Type B pancreatic cell (in vitro differentiated cells): ENCODE measurements around the gene MMP2. TPM values are rescaled to one million over a fixed set of nuclear protein-coding genes. Genes with fewer than 3 reads are reported as not detected.

Source experiments
- DNase-seq: peaks from one replicate; pipeline ENCODE4 v3.0.0; 2021; ENCODE audit warnings: mixed read lengths; ENCODE audit not compliant: unreplicated experiment; ENCODE audit errors: extremely low spot score
- H3K27ac Mint-ChIP-seq: 2 replicates; pipeline ENCODE4 v1.8.0; 2021; ENCODE audit warnings: mild to moderate bottlenecking, mixed read lengths
- H3K27me3 Mint-ChIP-seq: 2 replicates; pipeline ENCODE4 v1.8.0; 2021; ENCODE audit warnings: mixed read lengths
- H3K36me3 Mint-ChIP-seq: 2 replicates; pipeline ENCODE4 v1.8.0; 2021; ENCODE audit warnings: mixed read lengths
- H3K4me1 Mint-ChIP-seq: one replicate; pipeline ENCODE4 v1.8.0; 2021; ENCODE audit warnings: mixed read lengths; ENCODE audit not compliant: unreplicated experiment
- H3K4me3 Mint-ChIP-seq: 2 replicates; pipeline ENCODE4 v1.8.0; 2021; ENCODE audit warnings: mild to moderate bottlenecking, mixed read lengths
- H3K9me3 Mint-ChIP-seq: 2 replicates; pipeline ENCODE4 v1.8.0; 2021; ENCODE audit warnings: mixed read lengths
- CTCF ChIP-seq: fragments of 200-600 bp; sonication (generic); conservative IDR thresholded peaks from 2 replicates; pipeline ENCODE4 v1.5.0; 2021; ENCODE audit warnings: antibody characterized with exemption, mild to moderate bottlenecking
- total RNA-seq: library from RNA; stranded (reverse); gene quantifications from 2 replicates; pipeline ENCODE4 v1.2.1, GENCODE V29; 2021; ENCODE audit warnings: low replicate concordance

MMP2 gene
- total RNA-seq, 1 donor from 2014 or later, result 106 TPM

GRCh38 chr16:55444754-55445485 lies 34.1 kb upstream of the MMP2 start:
- no peak for DNase-seq
- TF ChIP-seq CTCF, result no peak
- Mint-ChIP-seq H3K27me3 (peaks cover 10% of the 10 kb centered on the region), H3K4me3 (no peak overlapping the region), H3K27ac (no peak overlapping the region), H3K4me1 (peaks cover 11% of the 10 kb centered on the region), H3K36me3 (no peaks in the 10 kb centered on the region), H3K9me3 (no peaks in the 10 kb centered on the region)

- Mint-ChIP-seq H3K9me3 (no peaks in the 10 kb centered on the region), H3K4me1 (peaks cover 11% of the 10 kb centered on the region), H3K27ac (no peak overlapping the region), H3K36me3 (no peaks in the 10 kb centered on the region), H3K4me3 (no peak overlapping the region), H3K27me3 (peaks cover 3% of the 10 kb centered on the region)
- DNase-seq, result no peak
- TF ChIP-seq CTCF, result no peak
Observed at GRCh38 chr16:55447231-55447630, 31.8 kb upstream of the MMP2 start.

- no peak for TF ChIP-seq CTCF
Observed at GRCh38 chr16:55452996-55453395, 26.0 kb upstream of the MMP2 start.

GRCh38 chr16:55453909-55454308 lies 25.1 kb upstream of the MMP2 start:
- peaks cover 7% of the 10 kb centered on the region for H3K27me3 Mint-ChIP-seq
- DNase-seq, result no peak
- no peaks in the 10 kb centered on the region for H3K36me3 Mint-ChIP-seq
- H3K4me1 Mint-ChIP-seq, result no peaks in the 10 kb centered on the region
- H3K4me3 Mint-ChIP-seq, result no peak overlapping the region
- no peak for TF ChIP-seq CTCF
- no peak overlapping the region for H3K27ac Mint-ChIP-seq
- H3K9me3 Mint-ChIP-seq, result peaks cover 5% of the 10 kb centered on the region

More at GRCh38 chr16:55452996-55453395, 26.0 kb upstream of the MMP2 start:
- Mint-ChIP-seq H3K27me3 (peaks cover 4% of the 10 kb centered on the region), H3K4me3 (no peak overlapping the region), H3K36me3 (no peaks in the 10 kb centered on the region), H3K4me1 (no peaks in the 10 kb centered on the region), H3K27ac (no peak overlapping the region), H3K9me3 (peaks cover 5% of the 10 kb centered on the region)
- no peak for DNase-seq

- Mint-ChIP-seq H3K36me3 (no peaks in the 10 kb centered on the region), H3K27me3 (peaks cover 7% of the 10 kb centered on the region), H3K4me1 (no peaks in the 10 kb centered on the region), H3K9me3 (peaks cover 5% of the 10 kb centered on the region), H3K27ac (no peak overlapping the region), H3K4me3 (no peak overlapping the region)
- no peak for TF ChIP-seq CTCF
- DNase-seq, result no peak
Observed at GRCh38 chr16:55454861-55455260, 24.1 kb upstream of the MMP2 start.
